Mesenchymal stem cell (in vitro differentiated cells and primary cell): ENCODE data around the gene ETFA.

Experiments used
- DNase-seq: peaks from one replicate; pipeline ENCODE4 v3.0.0-alpha.2; 2013
- H2AFZ ChIP-seq: one replicate; pipeline ENCODE4 v1.6.1; 2013; ENCODE audit warnings: low read depth, mild to moderate bottlenecking, control low read depth, inconsistent platforms, low read length, moderate library complexity
- H2AK5ac ChIP-seq: 2 replicates; pipeline ENCODE4 v1.6.1; 2013; ENCODE audit warnings: low read length, moderate library complexity, mild to moderate bottlenecking, inconsistent platforms; ENCODE audit not compliant: severe bottlenecking
- H2BK120ac ChIP-seq: one replicate; pipeline ENCODE4 v1.6.1; 2013; ENCODE audit warnings: low read depth, mild to moderate bottlenecking, inconsistent platforms, low read length, moderate library complexity
- H2BK12ac ChIP-seq, 2 experiments: one replicate each; pipeline ENCODE4 v1.6.1; 2013; ENCODE audit warnings: inconsistent platforms in 2 of 2, low read length in 2 of 2, mild to moderate bottlenecking in 2 of 2, moderate library complexity in 2 of 2, control low read depth in 1 of 2
- H2BK15ac ChIP-seq: one replicate; pipeline ENCODE4 v1.6.1; 2013; ENCODE audit warnings: mild to moderate bottlenecking, low read depth, inconsistent platforms; ENCODE audit not compliant: poor library complexity, severe bottlenecking
- H2BK5ac ChIP-seq: 2 replicates; pipeline ENCODE4 v1.6.1; 2013; ENCODE audit warnings: low read depth, mild to moderate bottlenecking, low read length, control low read depth, inconsistent platforms; ENCODE audit not compliant: poor library complexity, severe bottlenecking
- H3K14ac ChIP-seq, 2 experiments: one replicate each; pipeline ENCODE4 v1.6.1; 2013; ENCODE audit warnings: inconsistent platforms in 2 of 2, low read length in 2 of 2, control low read depth in 1 of 2, mild to moderate bottlenecking in 1 of 2, moderate library complexity in 1 of 2
- H3K18ac ChIP-seq, 2 experiments: one replicate each; pipeline ENCODE4 v1.6.1; 2013; ENCODE audit warnings: inconsistent platforms in 2 of 2, low read length in 2 of 2, control low read depth in 1 of 2, low read depth in 1 of 2, mild to moderate bottlenecking in 1 of 2
- H3K23ac ChIP-seq, 2 experiments: one replicate each; pipeline ENCODE4 v1.6.1; 2013; ENCODE audit warnings: inconsistent platforms in 2 of 2, low read length in 2 of 2, mild to moderate bottlenecking in 2 of 2, moderate library complexity in 2 of 2, control low read depth in 1 of 2
- H3K27ac ChIP-seq: 2 replicates; pipeline ENCODE4 v1.5.1; 2013; ENCODE audit warnings: mild to moderate bottlenecking, moderate library complexity, low read length, control low read depth, inconsistent platforms; ENCODE audit not compliant: poor library complexity, severe bottlenecking
- H3K27me3 ChIP-seq, 2 experiments: 2 replicates each; pipeline versions ENCODE4 v1.6.1 to v1.7.0; 2013; ENCODE audit warnings: low read length in 2 of 2, mild to moderate bottlenecking in 2 of 2, moderate library complexity in 2 of 2, control low read depth in 1 of 2, inconsistent platforms in 1 of 2; ENCODE audit not compliant: control insufficient read depth in 1 of 2, insufficient read depth in 1 of 2
- H3K36me3 ChIP-seq, 2 experiments: 2 replicates each; pipeline versions ENCODE4 v1.6.1 to v1.7.0; 2013; ENCODE audit warnings: low read length in 2 of 2, control low read depth in 1 of 2, inconsistent platforms in 1 of 2, low read depth in 1 of 2, mild to moderate bottlenecking in 1 of 2; ENCODE audit not compliant: insufficient read depth in 2 of 2, control insufficient read depth in 1 of 2
- H3K4ac ChIP-seq, 2 experiments: one replicate each; pipeline ENCODE4 v1.6.1; 2013; ENCODE audit warnings: inconsistent platforms in 2 of 2, low read length in 2 of 2, mild to moderate bottlenecking in 2 of 2, moderate library complexity in 2 of 2, control low read depth in 1 of 2, low read depth in 1 of 2
- H3K4me1 ChIP-seq: 2 replicates; pipeline ENCODE4 v1.6.1; 2013; ENCODE audit warnings: low read depth, low read length, control low read depth; ENCODE audit not compliant: control insufficient read depth, insufficient read depth
- H3K4me2 ChIP-seq: 2 replicates; pipeline ENCODE4 v1.6.1; 2013; ENCODE audit warnings: low read length, mild to moderate bottlenecking, inconsistent platforms; ENCODE audit not compliant: poor library complexity, severe bottlenecking
- H3K4me3 ChIP-seq, 2 experiments: 2 replicates each; pipeline versions ENCODE4 v1.5.1 to v1.7.0; 2013; ENCODE audit warnings: low read length in 2 of 2, mild to moderate bottlenecking in 2 of 2, control low read depth in 1 of 2, low read depth in 1 of 2; ENCODE audit not compliant: insufficient read depth in 1 of 2
- H3K79me1 ChIP-seq: replicated peaks from 2 replicates; pipeline ENCODE4 v1.6.1; 2013; ENCODE audit warnings: mild to moderate bottlenecking, control low read depth, low read length, inconsistent platforms; ENCODE audit not compliant: poor library complexity, severe bottlenecking
- H3K9ac ChIP-seq: 2 replicates; pipeline ENCODE4 v1.7.0; 2013; ENCODE audit warnings: mild to moderate bottlenecking, low read length, moderate library complexity
- H3K9me3 ChIP-seq: 2 replicates; pipeline ENCODE4 v1.7.0; 2013; ENCODE audit warnings: mild to moderate bottlenecking, low read length; ENCODE audit not compliant: control insufficient read depth
- H4K8ac ChIP-seq: one replicate; pipeline ENCODE4 v1.6.1; 2013; ENCODE audit warnings: inconsistent platforms, mild to moderate bottlenecking, low read length, moderate library complexity
- H4K91ac ChIP-seq: one replicate; pipeline ENCODE4 v1.6.1; 2013; ENCODE audit warnings: mild to moderate bottlenecking, low read length, inconsistent platforms
- WGBS: methylation state at CpG from one replicate; pipeline ENCODE4 v1.1.7; 2013; ENCODE audit warnings: mixed read lengths; 5-methylcytosine and 5-hydroxymethylcytosine counted together

ETFA gene

GRCh38 chr15:76179023-76179422 lies 132.2 kb downstream of the ETFA start:
- Histone ChIP-seq H3K18ac (no peak overlapping the region), H4K8ac (no peak overlapping the region), H3K23ac (no peak overlapping the region), H2AK5ac (no peak overlapping the region), H3K14ac (no peak overlapping the region), H3K4me1 (peaks cover 3% of the 10 kb centered on the region), H3K36me3 (no peaks in the 10 kb centered on the region), H3K9me3 (peaks cover 5% of the 10 kb centered on the region), H3K79me1 (no peaks in the 10 kb centered on the region), H3K4me3 (no peak overlapping the region), H2AFZ (no peak overlapping the region), H2BK120ac (no peak overlapping the region), H4K91ac (no peak overlapping the region), H3K4me2 (no peak overlapping the region), H3K4ac (no peak overlapping the region), H3K9ac (no peak overlapping the region), H2BK15ac (no peak overlapping the region), H2BK12ac (no peak overlapping the region), H2BK5ac (no peak overlapping the region), H3K27ac (no peak overlapping the region), H3K27me3 (peaks cover 11 to 33% of the 10 kb centered on the region in 2 experiments)
- no peak for DNase-seq
- 94% methylated on average over 4 of the region's 4 CpGs for whole genome bisulfite sequencing

- Histone ChIP-seq H3K14ac (no peak overlapping the region), H2AFZ (no peak overlapping the region), H3K18ac (no peak overlapping the region), H2BK15ac (no peak overlapping the region), H4K8ac (no peak overlapping the region), H2BK120ac (no peak overlapping the region), H3K36me3 (no peaks in the 10 kb centered on the region), H2AK5ac (no peak overlapping the region), H3K4me2 (no peak overlapping the region), H3K27me3 (peaks cover 11 to 33% of the 10 kb centered on the region in 2 experiments), H3K4me1 (peaks cover 3% of the 10 kb centered on the region), H3K4ac (no peak overlapping the region), H3K79me1 (no peaks in the 10 kb centered on the region), H3K23ac (no peak overlapping the region), H3K9me3 (peaks cover 5% of the 10 kb centered on the region), H3K4me3 (peak overlapping the region in 1 of 2 experiments; percentile 53), H2BK12ac (no peak overlapping the region), H3K9ac (peak overlapping the region; percentile 67), H3K27ac (no peak overlapping the region), H4K91ac (no peak overlapping the region), H2BK5ac (no peak overlapping the region)
- DNase-seq, result no peak
- 83% methylated on average over 21 of the region's 21 CpGs for WGBS
Observed at GRCh38 chr15:76178296-76179000, 132.8 kb downstream of the ETFA start.

- Histone ChIP-seq H2BK15ac (no peak overlapping the region), H3K18ac (no peak overlapping the region), H4K8ac (no peak overlapping the region), H3K9ac (peak overlapping the region; percentile 67), H2BK120ac (no peak overlapping the region), H3K4me3 (peak overlapping the region in 1 of 2 experiments; percentile 53), H3K23ac (no peak overlapping the region), H2AK5ac (no peak overlapping the region), H3K14ac (no peak overlapping the region), H3K79me1 (no peaks in the 10 kb centered on the region), H2BK5ac (no peak overlapping the region), H3K4me2 (no peak overlapping the region), H2BK12ac (no peak overlapping the region), H2AFZ (no peak overlapping the region), H3K9me3 (peaks cover 5% of the 10 kb centered on the region), H3K27ac (no peak overlapping the region), H3K4ac (no peak overlapping the region), H3K27me3 (peaks cover 11 to 37% of the 10 kb centered on the region in 2 experiments), H3K4me1 (peaks cover 3% of the 10 kb centered on the region), H3K36me3 (no peaks in the 10 kb centered on the region), H4K91ac (no peak overlapping the region)
- peak; percentile 43 for DNase-seq
- WGBS, result 77% methylated on average over 15 of the region's 15 CpGs
Observed at GRCh38 chr15:76177491-76178040, 133.7 kb downstream of the ETFA start.

GRCh38 chr15:76176487-76177085 lies 134.7 kb downstream of the ETFA start:
- DNase-seq, result no peak
- H2BK5ac ChIP-seq, result no peak overlapping the region
- peaks cover 5% of the 10 kb centered on the region for H3K9me3 ChIP-seq
- no peaks in the 10 kb centered on the region for H3K36me3 ChIP-seq
- no peak overlapping the region for H2BK12ac ChIP-seq
- peaks cover 14 to 38% of the 10 kb centered on the region in 2 experiments for H3K27me3 ChIP-seq
- H3K4me2 ChIP-seq, result no peak overlapping the region
- no peak overlapping the region for H2AK5ac ChIP-seq
- no peaks in the 10 kb centered on the region for H3K79me1 ChIP-seq
- peaks cover 3% of the 10 kb centered on the region for H3K4me1 ChIP-seq
- H2BK15ac ChIP-seq, result no peak overlapping the region
- no peak overlapping the region for H4K91ac ChIP-seq
- H3K4me3 ChIP-seq, result no peak overlapping the region
- H2AFZ ChIP-seq, result no peak overlapping the region
- no peak overlapping the region for H3K27ac ChIP-seq
- no peak overlapping the region for H4K8ac ChIP-seq
- no peak overlapping the region for H3K9ac ChIP-seq
- 88% methylated on average over 15 of the region's 15 CpGs for WGBS
- H3K18ac ChIP-seq, result no peak overlapping the region
- H3K14ac ChIP-seq, result no peak overlapping the region
- no peak overlapping the region for H2BK120ac ChIP-seq
- H3K23ac ChIP-seq, result no peak overlapping the region
- H3K4ac ChIP-seq, result no peak overlapping the region
